Osteoblast (primary cell): ENCODE data around the gene CD3D. TPM values are rescaled to one million over a fixed set of nuclear protein-coding genes. Genes with fewer than 3 reads are reported as not detected.

Source experiments
- DNase-seq: peaks from one replicate; pipeline ENCODE4 v3.0.0; 2011; ENCODE audit warnings: low spot score, mixed read lengths; ENCODE audit not compliant: insufficient read length; ENCODE audit errors: missing footprints
- H2AFZ ChIP-seq: 2 replicates; pipeline ENCODE4 v1.6.0; 2011; ENCODE audit warnings: mild to moderate bottlenecking, low read length
- H3K27ac ChIP-seq: 2 replicates; pipeline ENCODE4 v1.5.1; 2011; ENCODE audit warnings: mild to moderate bottlenecking, low read depth, low read length, moderate library complexity
- H3K27me3 ChIP-seq: 2 replicates; pipeline ENCODE4 v1.6.0; 2012; ENCODE audit warnings: mild to moderate bottlenecking, control low read depth, inconsistent platforms, low read length, moderate library complexity; ENCODE audit not compliant: insufficient read depth
- H3K36me3 ChIP-seq: 2 replicates; pipeline ENCODE4 v1.5.1; 2011; ENCODE audit warnings: mild to moderate bottlenecking, low read length, control low read depth, moderate library complexity; ENCODE audit not compliant: insufficient read depth
- H3K4me1 ChIP-seq: 2 replicates; pipeline ENCODE4 v1.5.1; 2011; ENCODE audit warnings: mild to moderate bottlenecking, low read length, control low read depth, moderate library complexity; ENCODE audit not compliant: insufficient read depth
- H3K4me2 ChIP-seq: 2 replicates; pipeline ENCODE4 v1.6.0; 2011; ENCODE audit warnings: mild to moderate bottlenecking, low read length; ENCODE audit not compliant: insufficient read depth
- H3K4me3 ChIP-seq: fragments of 200-600 bp; sonication (generic); 3 replicates; pipeline ENCODE4 v1.5.1; 2012; ENCODE audit warnings: mild to moderate bottlenecking, low read length, inconsistent platforms; ENCODE audit not compliant: insufficient read depth
- H3K79me2 ChIP-seq: 2 replicates; pipeline ENCODE4 v1.6.0; 2012; ENCODE audit warnings: mild to moderate bottlenecking, low read length, control low read depth, inconsistent platforms; ENCODE audit not compliant: insufficient read depth
- H3K9me3 ChIP-seq: 2 replicates; pipeline ENCODE4 v1.5.1; 2011; ENCODE audit warnings: low read depth, low read length, control low read depth
- H4K20me1 ChIP-seq: 2 replicates; pipeline ENCODE4 v1.6.0; 2012; ENCODE audit warnings: mild to moderate bottlenecking, low read length, control low read depth; ENCODE audit not compliant: insufficient read depth
- total RNA-seq: library from RNA; depleted of rRNA; stranded (reverse); fragments of >200 nt; gene quantifications from 2 replicates; pipeline ENCODE4 v1.2.3, GENCODE V29; 2012
- TF ChIP-seq, protein P1 (sequence below): IDR thresholded peaks from 2 replicates; pipeline ENCODE4 v1.5.1; 2011; ENCODE audit warnings: mild to moderate bottlenecking, low read depth, low read length, moderate library complexity; ENCODE audit errors: extremely low read depth

CD3D gene
- total RNA-seq, 1 donor: not detected

DNA sequence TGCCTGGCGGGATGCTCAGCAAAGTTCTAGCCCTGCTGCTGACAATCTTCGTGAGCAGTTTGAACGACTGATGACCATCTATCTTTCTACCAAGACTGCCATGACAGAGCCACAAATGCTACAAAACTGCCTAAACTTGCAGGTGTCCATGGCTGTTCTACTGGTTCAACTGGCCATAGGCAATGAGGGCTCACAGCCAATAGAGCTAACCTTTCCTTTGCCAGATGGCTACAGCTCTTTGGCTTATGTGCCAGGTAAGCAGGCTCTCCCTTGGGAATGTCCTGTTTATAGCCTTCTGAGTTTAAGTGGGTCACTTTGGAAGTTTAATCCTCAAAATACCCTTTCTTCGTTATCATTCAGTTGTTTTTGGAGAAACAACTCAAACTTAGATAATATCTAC is 37.0 kb upstream of the CD3D start:
- Histone ChIP-seq H4K20me1 (no peaks in the 10 kb centered on the region), H3K4me3 (no peak overlapping the region), H3K9me3 (no peaks in the 10 kb centered on the region), H3K27me3 (no peaks in the 10 kb centered on the region), H3K36me3 (peaks cover 70% of the 10 kb centered on the region), H2AFZ (no peak overlapping the region), H3K4me2 (no peak overlapping the region), H3K79me2 (no peaks in the 10 kb centered on the region), H3K4me1 (no peaks in the 10 kb centered on the region), H3K27ac (no peak overlapping the region)
- TF ChIP-seq, protein P1, sequence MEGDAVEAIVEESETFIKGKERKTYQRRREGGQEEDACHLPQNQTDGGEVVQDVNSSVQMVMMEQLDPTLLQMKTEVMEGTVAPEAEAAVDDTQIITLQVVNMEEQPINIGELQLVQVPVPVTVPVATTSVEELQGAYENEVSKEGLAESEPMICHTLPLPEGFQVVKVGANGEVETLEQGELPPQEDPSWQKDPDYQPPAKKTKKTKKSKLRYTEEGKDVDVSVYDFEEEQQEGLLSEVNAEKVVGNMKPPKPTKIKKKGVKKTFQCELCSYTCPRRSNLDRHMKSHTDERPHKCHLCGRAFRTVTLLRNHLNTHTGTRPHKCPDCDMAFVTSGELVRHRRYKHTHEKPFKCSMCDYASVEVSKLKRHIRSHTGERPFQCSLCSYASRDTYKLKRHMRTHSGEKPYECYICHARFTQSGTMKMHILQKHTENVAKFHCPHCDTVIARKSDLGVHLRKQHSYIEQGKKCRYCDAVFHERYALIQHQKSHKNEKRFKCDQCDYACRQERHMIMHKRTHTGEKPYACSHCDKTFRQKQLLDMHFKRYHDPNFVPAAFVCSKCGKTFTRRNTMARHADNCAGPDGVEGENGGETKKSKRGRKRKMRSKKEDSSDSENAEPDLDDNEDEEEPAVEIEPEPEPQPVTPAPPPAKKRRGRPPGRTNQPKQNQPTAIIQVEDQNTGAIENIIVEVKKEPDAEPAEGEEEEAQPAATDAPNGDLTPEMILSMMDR: no peak
- DNase-seq: no peak

DNA sequence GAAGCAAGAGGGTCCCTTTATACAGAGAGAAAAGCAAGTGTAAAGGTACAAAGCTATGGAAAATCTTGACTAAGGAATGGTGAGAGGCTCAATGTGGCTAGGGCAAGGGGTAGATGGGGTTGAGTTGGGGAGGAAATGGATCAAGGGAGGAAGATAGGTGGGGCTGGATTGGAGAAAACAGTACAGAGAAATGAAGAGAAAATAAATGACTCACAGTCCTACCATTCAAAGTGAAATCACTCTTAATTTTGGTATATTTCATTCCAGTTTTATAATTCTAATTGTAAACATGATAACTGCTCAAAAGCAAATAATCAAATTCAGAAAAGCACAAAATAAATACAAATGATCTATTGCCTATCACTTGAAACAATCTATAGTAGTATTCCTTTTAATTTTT is 33.5 kb upstream of the CD3D start:
- H3K36me3 ChIP-seq: peaks cover 64% of the 10 kb centered on the region

DNA sequence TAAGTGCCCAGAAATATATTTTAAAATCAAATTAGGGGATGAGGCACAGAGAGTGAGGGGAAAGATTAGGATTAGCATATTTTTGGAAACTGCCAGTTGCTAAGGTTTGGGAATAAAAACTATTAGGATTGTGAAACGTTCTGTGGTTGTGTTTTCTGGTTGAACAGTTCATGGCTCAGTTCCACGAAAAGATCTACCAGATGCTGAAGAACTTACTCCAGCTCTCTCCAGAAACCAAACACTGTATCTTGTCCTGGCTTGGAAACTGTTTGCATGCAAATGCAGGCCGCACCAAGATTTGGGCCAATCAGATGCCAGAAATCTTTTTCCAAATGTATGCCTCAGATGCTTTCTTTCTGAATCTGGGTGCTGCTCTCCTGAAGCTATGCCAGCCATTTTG is 32.2 kb upstream of the CD3D start:
- Histone ChIP-seq H3K4me2 (no peak overlapping the region), H3K27ac (no peak overlapping the region), H4K20me1 (no peaks in the 10 kb centered on the region), H3K4me1 (no peaks in the 10 kb centered on the region), H2AFZ (no peak overlapping the region), H3K27me3 (no peaks in the 10 kb centered on the region), H3K36me3 (peaks cover 63% of the 10 kb centered on the region), H3K79me2 (no peaks in the 10 kb centered on the region), H3K9me3 (no peaks in the 10 kb centered on the region), H3K4me3 (no peak overlapping the region)
- TF ChIP-seq, protein P1: no peak
- DNase-seq: no peak

More for the DNA sequence above, 33.5 kb upstream of the CD3D start:
- Histone ChIP-seq H3K79me2 (no peaks in the 10 kb centered on the region), H3K4me1 (no peaks in the 10 kb centered on the region), H2AFZ (no peak overlapping the region), H3K4me2 (no peak overlapping the region), H3K27me3 (no peaks in the 10 kb centered on the region), H4K20me1 (no peaks in the 10 kb centered on the region), H3K9me3 (no peaks in the 10 kb centered on the region), H3K27ac (no peak overlapping the region), H3K4me3 (no peak overlapping the region)
- TF ChIP-seq, protein P1: no peak
- no peak for DNase-seq

DNA sequence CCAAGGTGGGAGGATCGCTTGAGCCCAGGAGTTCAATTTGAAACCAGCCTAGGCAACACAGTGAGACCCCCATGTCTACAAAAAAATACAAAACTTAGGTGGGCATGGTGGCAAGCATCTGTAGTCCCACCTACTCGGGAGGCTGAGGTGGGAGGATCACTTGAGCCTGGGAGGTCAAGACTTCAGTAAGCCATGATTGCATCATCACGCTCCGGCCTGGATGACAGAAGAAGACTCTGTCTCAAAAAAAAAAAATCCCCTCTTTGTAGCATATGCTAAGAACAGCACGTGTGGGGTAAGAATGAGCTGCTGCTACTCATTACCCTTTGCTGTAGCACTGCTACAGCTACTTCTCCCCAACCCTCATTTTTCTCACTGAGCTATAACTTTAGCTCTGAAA is 31.4 kb upstream of the CD3D start:
- no peaks in the 10 kb centered on the region for H3K27me3 ChIP-seq
- no peaks in the 10 kb centered on the region for H3K79me2 ChIP-seq
- H3K27ac ChIP-seq: no peak overlapping the region
- H3K4me2 ChIP-seq: no peak overlapping the region
- DNase-seq: no peak
- H3K36me3 ChIP-seq: peaks cover 62% of the 10 kb centered on the region
- TF ChIP-seq, protein P1: no peak
- H3K4me3 ChIP-seq: no peak overlapping the region
- no peaks in the 10 kb centered on the region for H4K20me1 ChIP-seq
- no peaks in the 10 kb centered on the region for H3K4me1 ChIP-seq
- no peak overlapping the region for H2AFZ ChIP-seq
- H3K9me3 ChIP-seq: no peaks in the 10 kb centered on the region
